HepG2 (cell line): ENCODE data around the gene ANKIB1.

Experiments used
- EHMT2 ChIP-seq: fragments of 200-600 bp; sonication (generic); IDR thresholded peaks from 2 replicates; pipeline ENCODE4 v1.7.0; 2017; ENCODE audit warnings: antibody characterized with exemption, low read depth, low read length, borderline replicate concordance
- FOXK1 ChIP-seq: sonication (generic); formaldehyde crosslinking; IDR thresholded peaks from 2 replicates; pipeline ENCODE4 v1.4.0; 2020; ENCODE audit warnings: low read depth, missing genetic modification reagents, borderline replicate concordance
- MTF2 ChIP-seq: sonication (generic); formaldehyde crosslinking; IDR thresholded peaks from 2 replicates; pipeline ENCODE4 v1.5.0; 2020; ENCODE audit warnings: missing genetic modification reagents, borderline replicate concordance
- RBFOX2 ChIP-seq: fragments of 200-400 bp; formaldehyde crosslinking; IDR thresholded peaks from 2 replicates; pipeline ENCODE4 v1.6.1; 2017; ENCODE audit warnings: low read depth, mild to moderate bottlenecking, low read length
- TF ChIP-seq, protein P1 (sequence below): sonication (generic); formaldehyde crosslinking; IDR thresholded peaks from 2 replicates; pipeline ENCODE4 v1.8.0; 2022; ENCODE audit warnings: mild to moderate bottlenecking, missing genetic modification reagents, borderline replicate concordance
- TF ChIP-seq, protein P2 (sequence below): sonication (generic); formaldehyde crosslinking; IDR thresholded peaks from 2 replicates; pipeline ENCODE4 v1.5.0; 2020; ENCODE audit warnings: mild to moderate bottlenecking, missing genetic modification reagents, moderate library complexity
- TF ChIP-seq, protein P3 (sequence below): IDR thresholded peaks from 2 replicates; pipeline ENCODE4 v1.6.1; 2012; ENCODE audit warnings: inconsistent platforms
- TF ChIP-seq, protein P4 (sequence below): IDR thresholded peaks from 2 replicates; pipeline ENCODE4 v1.6.1; 2016; ENCODE audit warnings: low read depth
- TF ChIP-seq, protein P5 (sequence below): sonication (generic); formaldehyde crosslinking; IDR thresholded peaks from 2 replicates; pipeline ENCODE4 v1.4.0; 2020; ENCODE audit warnings: missing genetic modification reagents

DNA sequence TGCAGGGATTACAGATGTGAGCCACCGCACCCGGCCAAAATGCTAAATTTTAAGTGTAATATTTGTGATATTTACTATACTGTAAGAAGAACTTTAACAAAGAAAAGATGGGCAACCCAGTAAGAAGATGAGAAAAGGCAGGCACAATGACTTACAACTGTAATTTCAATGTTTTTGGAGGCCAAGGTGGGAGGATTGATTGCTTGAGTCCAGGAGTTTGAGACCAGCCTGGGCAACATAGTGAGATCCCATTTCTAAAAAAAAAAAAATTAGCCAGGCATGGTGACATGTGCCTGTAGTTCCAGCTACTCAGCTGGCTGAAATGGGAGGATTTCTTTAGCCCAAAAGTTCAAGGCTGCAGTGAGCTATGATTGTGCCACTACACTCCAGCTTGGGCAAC, 189.8 kb downstream of the ANKIB1 start:
- TF ChIP-seq, protein P1, sequence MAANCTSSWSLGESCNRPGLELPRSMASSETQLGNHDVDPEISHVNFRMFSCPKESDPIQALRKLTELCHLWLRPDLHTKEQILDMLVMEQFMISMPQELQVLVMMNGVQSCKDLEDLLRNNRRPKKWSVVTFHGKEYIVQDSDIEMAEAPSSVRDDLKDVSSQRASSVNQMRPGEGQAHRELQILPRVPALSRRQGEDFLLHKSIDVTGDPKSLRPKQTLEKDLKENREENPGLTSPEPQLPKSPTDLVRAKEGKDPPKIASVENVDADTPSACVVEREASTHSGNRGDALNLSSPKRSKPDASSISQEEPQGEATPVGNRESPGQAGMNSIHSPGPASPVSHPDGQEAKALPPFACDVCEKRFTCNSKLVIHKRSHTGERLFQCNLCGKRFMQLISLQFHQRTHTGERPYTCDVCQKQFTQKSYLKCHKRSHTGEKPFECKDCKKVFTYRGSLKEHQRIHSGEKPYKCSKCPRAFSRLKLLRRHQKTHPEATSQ (CRISPR knock-in tag), result no peak
- TF ChIP-seq, protein P2, sequence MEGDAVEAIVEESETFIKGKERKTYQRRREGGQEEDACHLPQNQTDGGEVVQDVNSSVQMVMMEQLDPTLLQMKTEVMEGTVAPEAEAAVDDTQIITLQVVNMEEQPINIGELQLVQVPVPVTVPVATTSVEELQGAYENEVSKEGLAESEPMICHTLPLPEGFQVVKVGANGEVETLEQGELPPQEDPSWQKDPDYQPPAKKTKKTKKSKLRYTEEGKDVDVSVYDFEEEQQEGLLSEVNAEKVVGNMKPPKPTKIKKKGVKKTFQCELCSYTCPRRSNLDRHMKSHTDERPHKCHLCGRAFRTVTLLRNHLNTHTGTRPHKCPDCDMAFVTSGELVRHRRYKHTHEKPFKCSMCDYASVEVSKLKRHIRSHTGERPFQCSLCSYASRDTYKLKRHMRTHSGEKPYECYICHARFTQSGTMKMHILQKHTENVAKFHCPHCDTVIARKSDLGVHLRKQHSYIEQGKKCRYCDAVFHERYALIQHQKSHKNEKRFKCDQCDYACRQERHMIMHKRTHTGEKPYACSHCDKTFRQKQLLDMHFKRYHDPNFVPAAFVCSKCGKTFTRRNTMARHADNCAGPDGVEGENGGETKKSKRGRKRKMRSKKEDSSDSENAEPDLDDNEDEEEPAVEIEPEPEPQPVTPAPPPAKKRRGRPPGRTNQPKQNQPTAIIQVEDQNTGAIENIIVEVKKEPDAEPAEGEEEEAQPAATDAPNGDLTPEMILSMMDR (CRISPR knock-in tag), result no peak
- TF ChIP-seq EHMT2 (no peak), RBFOX2 (no peak), FOXK1 (no peak), MTF2 (CRISPR knock-in tag) (no peak)
- TF ChIP-seq, protein P3, sequence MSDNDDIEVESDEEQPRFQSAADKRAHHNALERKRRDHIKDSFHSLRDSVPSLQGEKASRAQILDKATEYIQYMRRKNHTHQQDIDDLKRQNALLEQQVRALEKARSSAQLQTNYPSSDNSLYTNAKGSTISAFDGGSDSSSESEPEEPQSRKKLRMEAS, result no peak
- TF ChIP-seq, protein P4, sequence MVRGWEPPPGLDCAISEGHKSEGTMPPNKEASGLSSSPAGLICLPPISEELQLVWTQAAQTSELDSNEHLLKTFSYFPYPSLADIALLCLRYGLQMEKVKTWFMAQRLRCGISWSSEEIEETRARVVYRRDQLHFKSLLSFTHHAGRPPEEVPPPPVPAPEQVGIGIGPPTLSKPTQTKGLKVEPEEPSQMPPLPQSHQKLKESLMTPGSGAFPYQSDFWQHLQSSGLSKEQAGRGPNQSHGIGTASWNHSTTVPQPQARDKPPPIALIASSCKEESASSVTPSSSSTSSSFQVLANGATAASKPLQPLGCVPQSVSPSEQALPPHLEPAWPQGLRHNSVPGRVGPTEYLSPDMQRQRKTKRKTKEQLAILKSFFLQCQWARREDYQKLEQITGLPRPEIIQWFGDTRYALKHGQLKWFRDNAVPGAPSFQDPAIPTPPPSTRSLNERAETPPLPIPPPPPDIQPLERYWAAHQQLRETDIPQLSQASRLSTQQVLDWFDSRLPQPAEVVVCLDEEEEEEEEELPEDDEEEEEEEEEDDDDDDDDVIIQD (CRISPR knock-in tag), result no peak
- TF ChIP-seq, protein P5, sequence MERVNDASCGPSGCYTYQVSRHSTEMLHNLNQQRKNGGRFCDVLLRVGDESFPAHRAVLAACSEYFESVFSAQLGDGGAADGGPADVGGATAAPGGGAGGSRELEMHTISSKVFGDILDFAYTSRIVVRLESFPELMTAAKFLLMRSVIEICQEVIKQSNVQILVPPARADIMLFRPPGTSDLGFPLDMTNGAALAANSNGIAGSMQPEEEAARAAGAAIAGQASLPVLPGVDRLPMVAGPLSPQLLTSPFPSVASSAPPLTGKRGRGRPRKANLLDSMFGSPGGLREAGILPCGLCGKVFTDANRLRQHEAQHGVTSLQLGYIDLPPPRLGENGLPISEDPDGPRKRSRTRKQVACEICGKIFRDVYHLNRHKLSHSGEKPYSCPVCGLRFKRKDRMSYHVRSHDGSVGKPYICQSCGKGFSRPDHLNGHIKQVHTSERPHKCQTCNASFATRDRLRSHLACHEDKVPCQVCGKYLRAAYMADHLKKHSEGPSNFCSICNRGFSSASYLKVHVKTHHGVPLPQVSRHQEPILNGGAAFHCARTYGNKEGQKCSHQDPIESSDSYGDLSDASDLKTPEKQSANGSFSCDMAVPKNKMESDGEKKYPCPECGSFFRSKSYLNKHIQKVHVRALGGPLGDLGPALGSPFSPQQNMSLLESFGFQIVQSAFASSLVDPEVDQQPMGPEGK (CRISPR knock-in tag), result no peak
